GM12892 (cell line): ENCODE measurements around the gene BRD8.

ENCODE experiments used
- POLR2A ChIP-seq: IDR thresholded peaks from 2 replicates; pipeline ENCODE4 v1.6.1; 2011; ENCODE audit warnings: low read depth, low read length, control low read depth
- POLR2AphosphoS5 ChIP-seq: IDR thresholded peaks from 2 replicates; pipeline ENCODE4 v1.6.1; 2011; ENCODE audit warnings: low read depth, low read length, control low read depth

- TF ChIP-seq POLR2AphosphoS5 (no peak), POLR2A (no peak)
Measured at GRCh38 chr5:138139781-138140090, 38.7 kb downstream of the BRD8 start.
